ENCODE results near the gene PPP1R9B.

PPP1R9B gene

DNA sequence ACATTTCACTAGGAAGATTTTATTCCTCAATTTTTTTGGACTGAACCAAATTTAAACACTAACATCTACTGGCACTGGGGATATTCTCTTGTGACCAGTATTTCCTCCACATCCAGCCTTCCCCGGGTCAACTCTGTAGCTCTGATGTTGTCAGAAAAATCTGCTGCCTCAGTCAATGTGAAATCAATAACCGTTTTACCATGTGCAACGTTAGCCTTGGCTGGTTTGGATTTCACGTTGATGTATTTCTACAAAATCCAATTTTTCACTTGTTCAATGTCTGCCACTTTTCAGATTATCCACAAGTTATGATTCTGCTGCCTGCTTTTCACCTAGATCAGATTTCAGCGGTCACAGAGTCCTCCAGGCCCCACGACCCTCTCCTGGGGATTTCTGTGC is 22.5 kb upstream of the PPP1R9B start:
- H3K4me3 ChIP-seq (replicated peaks in 1 of 2; ENCODE audit: low read depth in 2 of 2, low read length in 2 of 2): no peak overlapping the region

DNA sequence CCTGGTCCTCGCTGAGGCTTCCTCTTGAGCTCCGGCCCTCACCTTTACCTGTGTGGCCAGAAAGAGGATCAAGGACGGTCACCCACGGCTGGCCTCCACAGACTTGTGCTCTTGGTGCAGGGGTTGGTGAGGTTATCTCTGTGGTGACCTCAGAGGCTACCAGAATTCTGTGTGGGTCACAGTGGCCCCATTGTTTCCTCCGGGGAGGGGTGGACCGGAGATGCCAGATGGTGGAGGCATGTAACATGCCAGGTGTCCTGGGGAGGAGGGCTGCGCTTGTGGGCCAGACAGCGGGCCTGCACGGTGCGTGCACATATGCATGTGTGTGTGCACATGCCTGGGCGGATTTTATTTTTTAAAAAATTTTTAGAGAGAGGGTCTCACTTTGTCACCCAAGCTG is 21.7 kb upstream of the PPP1R9B start:
- DNase-seq (ENCODE audit: low read depth in 2 of 2): peak in 1 of 2 donors; percentile 6
- TF ChIP-seq, protein P1, sequence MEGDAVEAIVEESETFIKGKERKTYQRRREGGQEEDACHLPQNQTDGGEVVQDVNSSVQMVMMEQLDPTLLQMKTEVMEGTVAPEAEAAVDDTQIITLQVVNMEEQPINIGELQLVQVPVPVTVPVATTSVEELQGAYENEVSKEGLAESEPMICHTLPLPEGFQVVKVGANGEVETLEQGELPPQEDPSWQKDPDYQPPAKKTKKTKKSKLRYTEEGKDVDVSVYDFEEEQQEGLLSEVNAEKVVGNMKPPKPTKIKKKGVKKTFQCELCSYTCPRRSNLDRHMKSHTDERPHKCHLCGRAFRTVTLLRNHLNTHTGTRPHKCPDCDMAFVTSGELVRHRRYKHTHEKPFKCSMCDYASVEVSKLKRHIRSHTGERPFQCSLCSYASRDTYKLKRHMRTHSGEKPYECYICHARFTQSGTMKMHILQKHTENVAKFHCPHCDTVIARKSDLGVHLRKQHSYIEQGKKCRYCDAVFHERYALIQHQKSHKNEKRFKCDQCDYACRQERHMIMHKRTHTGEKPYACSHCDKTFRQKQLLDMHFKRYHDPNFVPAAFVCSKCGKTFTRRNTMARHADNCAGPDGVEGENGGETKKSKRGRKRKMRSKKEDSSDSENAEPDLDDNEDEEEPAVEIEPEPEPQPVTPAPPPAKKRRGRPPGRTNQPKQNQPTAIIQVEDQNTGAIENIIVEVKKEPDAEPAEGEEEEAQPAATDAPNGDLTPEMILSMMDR (IDR thresholded peaks at IDR 0.05; ENCODE audit: low read depth, low read length): no peak
- no peak overlapping the region for H3K4me3 ChIP-seq (replicated peaks in 1 of 2; ENCODE audit: low read depth in 2 of 2, low read length in 2 of 2)

More for the DNA sequence above, 22.5 kb upstream of the PPP1R9B start:
- DNase-seq (ENCODE audit: low read depth in 2 of 2): no peak
- TF ChIP-seq, protein P1 (IDR thresholded peaks at IDR 0.05; ENCODE audit: low read depth, low read length): no peak

DNA sequence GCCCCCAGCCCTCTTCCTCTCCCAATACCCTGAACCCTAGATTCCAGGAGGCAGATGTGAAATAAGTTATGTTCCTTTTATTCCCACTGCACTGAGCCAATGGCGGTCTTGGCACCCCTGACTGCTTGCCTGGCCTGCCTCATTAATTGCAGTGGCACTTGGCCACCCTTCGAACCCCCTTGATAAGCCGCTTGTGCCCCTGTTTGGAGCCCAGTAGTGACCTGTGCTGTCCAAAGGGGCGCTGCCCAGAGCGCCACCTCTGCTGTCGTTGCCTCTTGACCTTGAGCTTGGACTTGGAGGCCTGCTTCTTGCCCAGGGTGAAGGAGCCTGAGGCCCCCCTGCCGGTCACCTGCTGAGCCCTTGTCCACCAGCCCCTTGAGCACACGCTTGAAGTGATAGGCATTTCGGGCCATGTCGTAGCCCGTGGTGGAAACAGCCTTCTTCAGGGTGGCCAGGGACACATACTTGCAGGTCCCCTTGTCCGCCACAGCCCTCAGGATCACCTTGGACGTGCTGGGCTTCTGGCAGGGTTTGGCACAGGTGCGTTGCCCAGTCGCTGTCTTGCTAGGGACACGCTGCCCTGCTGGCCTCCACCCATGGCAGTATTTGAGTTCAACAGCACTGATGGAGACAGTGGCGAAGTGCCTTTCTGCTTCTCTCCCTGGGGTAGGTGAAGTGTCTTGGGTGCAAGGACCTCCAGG is 21.0 kb upstream of the PPP1R9B start:
- TF ChIP-seq, protein P1 (IDR thresholded peaks at IDR 0.05; ENCODE audit: low read depth, low read length): no peak
- peak in 1 of 2 donors; percentile 8 for DNase-seq (ENCODE audit: low read depth in 2 of 2)

DNA sequence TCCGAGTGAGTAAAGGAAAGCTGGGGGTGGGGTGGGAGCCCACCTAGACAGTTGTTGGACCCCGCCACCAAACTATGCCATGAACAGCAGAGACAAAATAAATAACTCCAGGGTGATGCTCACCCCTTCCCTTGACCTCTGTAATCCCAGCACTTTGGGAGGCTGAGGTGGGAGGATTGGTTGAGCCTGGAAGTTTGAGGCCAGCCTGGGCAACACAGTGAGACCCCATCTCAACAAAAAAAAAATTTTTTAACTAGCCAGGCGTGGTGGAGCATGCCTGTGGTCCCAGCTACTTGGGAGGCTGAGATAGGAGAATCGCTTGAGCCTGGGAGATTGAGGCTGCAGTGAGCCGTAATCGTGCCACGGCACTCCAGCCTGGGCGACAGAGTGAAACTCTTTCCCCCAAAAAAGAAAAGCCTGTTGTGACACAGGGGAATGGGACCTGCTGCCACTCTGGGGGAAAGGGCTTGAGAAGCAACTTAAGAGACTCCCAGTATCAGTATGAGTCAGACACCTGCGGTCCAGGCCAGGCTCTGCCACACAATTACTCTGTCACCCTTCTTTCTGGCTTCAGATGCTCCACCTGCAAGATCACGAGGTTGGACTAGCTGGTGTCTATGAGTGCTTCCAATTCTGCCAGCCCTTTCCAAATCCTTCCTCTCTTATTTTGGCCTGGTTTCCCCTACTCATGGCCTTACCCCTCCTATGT is 20.3 kb upstream of the PPP1R9B start:
- TF ChIP-seq, protein P1 (IDR thresholded peaks at IDR 0.05; ENCODE audit: low read depth, low read length): no peak
- peak in 1 of 2 donors; percentile 19 for DNase-seq (ENCODE audit: low read depth in 2 of 2)
- no peak overlapping the region for H3K4me3 ChIP-seq (replicated peaks in 1 of 2; ENCODE audit: low read depth in 2 of 2, low read length in 2 of 2)

More for the DNA sequence above, 21.0 kb upstream of the PPP1R9B start:
- no peak overlapping the region for H3K4me3 ChIP-seq (replicated peaks in 1 of 2; ENCODE audit: low read depth in 2 of 2, low read length in 2 of 2)

DNA sequence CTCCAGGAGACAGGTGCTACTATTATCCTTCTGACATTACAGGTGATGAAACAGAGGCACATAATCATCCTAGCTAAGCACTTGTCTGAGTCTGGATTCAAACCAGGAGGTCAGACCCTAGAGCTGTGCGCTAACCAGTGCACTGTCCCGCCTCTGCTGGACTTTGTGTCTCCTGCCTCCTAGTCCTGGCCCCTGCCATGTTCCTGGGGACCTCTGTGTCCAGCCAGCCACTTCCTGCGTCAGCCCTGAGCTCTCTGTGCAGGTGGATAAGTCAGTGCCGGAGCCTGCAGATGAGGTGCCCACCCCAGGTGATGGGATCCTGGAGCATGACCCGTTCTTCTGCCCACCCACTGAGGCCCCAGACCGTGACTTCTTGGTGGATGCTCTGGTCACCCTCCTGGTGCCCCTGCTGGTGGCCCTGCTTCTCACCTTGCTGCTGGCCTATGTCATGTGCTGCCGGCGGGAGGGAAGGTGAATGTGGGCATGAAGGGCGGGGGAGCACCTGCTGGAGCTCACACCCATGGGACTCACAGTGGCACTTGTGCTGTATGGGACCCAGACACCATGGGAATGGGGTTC is 19.5 kb upstream of the PPP1R9B start:
- H3K4me3 ChIP-seq (replicated peaks in 1 of 2; ENCODE audit: low read depth in 2 of 2, low read length in 2 of 2): no peak overlapping the region
- no peak for DNase-seq (ENCODE audit: low read depth in 2 of 2)
- TF ChIP-seq, protein P1 (IDR thresholded peaks at IDR 0.05; ENCODE audit: low read depth, low read length): no peak

DNA sequence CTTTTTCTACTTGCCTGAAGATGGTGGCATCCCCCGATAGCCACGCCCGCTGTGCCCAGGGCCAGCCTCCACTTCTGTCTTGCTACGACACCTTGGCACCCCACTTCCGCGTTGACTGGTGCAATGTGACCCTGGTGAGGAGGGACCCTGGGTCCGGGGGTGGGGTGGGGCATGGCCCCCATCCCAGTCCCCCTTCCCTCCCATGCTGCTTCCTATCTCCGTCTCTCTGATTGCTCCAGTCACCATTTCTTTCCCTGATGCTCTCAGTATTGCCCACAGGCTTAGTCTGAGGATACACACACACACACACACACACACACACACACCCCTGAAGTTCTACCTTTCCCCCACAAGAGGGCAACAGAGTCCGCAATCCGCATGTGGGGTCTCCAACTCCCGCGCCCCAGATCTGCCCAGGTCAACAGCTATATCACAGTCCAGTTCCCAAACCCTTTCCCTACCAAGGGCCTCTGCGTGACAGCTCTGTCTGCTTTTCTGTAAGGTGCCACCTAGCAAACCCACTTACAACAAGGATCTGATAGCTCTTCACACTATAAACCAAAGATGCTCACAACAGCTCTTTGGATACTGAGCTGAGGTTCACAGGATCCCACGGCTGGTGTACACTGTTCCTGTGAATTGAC is 18.8 kb upstream of the PPP1R9B start:
- no peak overlapping the region for H3K4me3 ChIP-seq (replicated peaks in 1 of 2; ENCODE audit: low read depth in 2 of 2, low read length in 2 of 2)
- DNase-seq (ENCODE audit: low read depth in 2 of 2): peak; percentile 81 to 84
- TF ChIP-seq, protein P1 (IDR thresholded peaks at IDR 0.05; ENCODE audit: low read depth, low read length): peak; percentile 89
